Kidney (tissue), 14 donors: ENCODE results near the gene OR5AL1. TPM values are rescaled to one million over a fixed set of nuclear protein-coding genes. Genes with fewer than 3 reads are reported as not detected.
A peak's percentile ranks its signal among the peaks of the same experiment; 100 is the strongest.
"Not testable (repeated sequence)": the region's sequence is repeated elsewhere in the genome, so short reads cannot be mapped to it uniquely, and the experiment has no call there.

Experiments used
- DNase-seq, 5 donors: peaks; one replicate each; pipeline ENCODE4 v3.0.0-alpha.2; 2013 to 2020
- FAIRE-seq: peaks from 2 replicates; lab custom pipeline; 2012; peaks lifted over from hg19 to GRCh38; lab: Jason Lieb, UNC
- H3K27ac ChIP-seq, 2 donors: one replicate each; pipeline ENCODE4 v1.7.0; 2013; ENCODE audit warnings: low read depth in 2 of 2, low read length in 2 of 2, inconsistent platforms in 1 of 2
- H3K27me3 ChIP-seq: one replicate; pipeline ENCODE4 v1.7.1; 2013; ENCODE audit warnings: low read length, inconsistent platforms; ENCODE audit not compliant: control insufficient read depth, insufficient read depth
- H3K36me3 ChIP-seq, 3 donors: one replicate each; pipeline versions ENCODE4 v1.7.0 to v1.7.1; 2013; ENCODE audit warnings: low read length in 3 of 3, control low read depth in 1 of 3, inconsistent platforms in 1 of 3; ENCODE audit not compliant: insufficient read depth in 3 of 3, control insufficient read depth in 2 of 3
- H3K4me1 ChIP-seq, 3 donors: one replicate each; pipeline versions ENCODE4 v1.7.0 to v1.7.1; 2013; ENCODE audit warnings: low read length in 3 of 3, inconsistent platforms in 1 of 3, low read depth in 1 of 3; ENCODE audit not compliant: control insufficient read depth in 2 of 3, insufficient read depth in 2 of 3
- H3K4me3 ChIP-seq, 3 donors: one replicate each; pipeline versions ENCODE4 v1.7.0 to v1.8.1; 2013; ENCODE audit warnings: low read length in 3 of 3, control low read depth in 1 of 3, inconsistent platforms in 1 of 3
- H3K9ac ChIP-seq, 3 donors: one replicate each; pipeline versions ENCODE4 v1.7.0 to v1.7.1; 2013; ENCODE audit warnings: low read length in 3 of 3, control low read depth in 1 of 3, inconsistent platforms in 1 of 3
- H3K9me3 ChIP-seq, 3 donors: one replicate each; pipeline versions ENCODE4 v1.7.0 to v1.7.1; 2013; ENCODE audit warnings: low read length in 3 of 3, control low read depth in 1 of 3, inconsistent platforms in 1 of 3; ENCODE audit not compliant: control insufficient read depth in 2 of 3, insufficient read depth in 1 of 3
- CTCF ChIP-seq: IDR thresholded peaks from 3 replicates; pipeline ENCODE4 v1.5.1; 2012; ENCODE audit warnings: mild to moderate bottlenecking, moderate library complexity, borderline replicate concordance; ENCODE audit not compliant: insufficient read depth; ENCODE audit errors: extremely low read depth
- intact Hi-C: fragments of 100-400 bp; cut with DNase I; formaldehyde crosslinking; loops from one replicate; pipeline ENCODE4 v1.11.1; 2022
- polyA plus RNA-seq: library from polyadenylated mRNA; stranded (reverse); fragments of 350-450 nt; fragmentation: Illumina TruSeq; extraction: RNeasy Lipid Tissue Mini Kit (QIAGEN cat#74804); gene quantifications from one replicate; pipeline ENCODE4 v1.2.3, GENCODE V29; 2014; ENCODE audit warnings: low read depth, low replicate concordance; ENCODE audit not compliant: insufficient read depth
- total RNA-seq: library from RNA; stranded (reverse); fragmentation: NEBNext Ultra II Directional; extraction: Animal tissue kit (Norgen Biotek cat#: 25700); gene quantifications from one replicate; pipeline ENCODE4 v1.2.1, GENCODE V29; 2021
- donor health status: control.
- donor health status: control.
- donor health status: control.
- donor health status: control.
- donor health status: control.
- donor health status: DM: yes; HTN: yes; CAD: no.
- donor health status: Normal renal cell carcinoma (clear cell type).

The OR5AL1 gene
- total and polyA plus RNA-seq, 2 donors from 2014 or later = not detected

- FAIRE-seq (no peak), DNase-seq (no peak)
- Histone ChIP-seq H3K4me1 (no peaks in the 10 kb centered on the region), H3K9ac (no peak overlapping the region), H3K36me3 (no peaks in the 10 kb centered on the region), H3K9me3 (no peaks in the 10 kb centered on the region), H3K4me3 (no peak overlapping the region), H3K27me3 (no peaks in the 10 kb centered on the region), H3K27ac (no peak overlapping the region)
- no peak for TF ChIP-seq CTCF
- intact Hi-C loops = no loop called here
These were observed 18.1 kb upstream of the OR5AL1 start for GRCh38 chr11:56394381-56394780.

GRCh38 chr11:56396047-56396446 is 16.4 kb upstream of the OR5AL1 start:
- FAIRE-seq = no peak
- H3K9me3 ChIP-seq = no peaks in the 10 kb centered on the region
- H3K27ac ChIP-seq = no peak overlapping the region
- no peak overlapping the region for H3K9ac ChIP-seq
- H3K27me3 ChIP-seq = no peaks in the 10 kb centered on the region
- intact Hi-C loops = no loop called here
- TF ChIP-seq CTCF = no peak
- no peaks in the 10 kb centered on the region for H3K36me3 ChIP-seq
- no peak for DNase-seq
- no peak overlapping the region for H3K4me3 ChIP-seq
- H3K4me1 ChIP-seq = no peaks in the 10 kb centered on the region

GRCh38 chr11:56401858-56402461 is 10.5 kb upstream of the OR5AL1 start:
- H3K27me3 ChIP-seq, H3K9ac ChIP-seq, FAIRE-seq, H3K4me1 ChIP-seq, intact Hi-C loops, H3K36me3 ChIP-seq, H3K4me3 ChIP-seq, H3K27ac ChIP-seq, H3K9me3 ChIP-seq: not testable (repeated sequence)
- peak in 1 of 5 donors; percentile 68 for DNase-seq

- no peaks in the 10 kb centered on the region for H3K27me3 ChIP-seq
- FAIRE-seq (no peak), DNase-seq (no peak)
- intact Hi-C loops = no loop called here
- H3K9ac ChIP-seq = no peak overlapping the region
- H3K27ac ChIP-seq = no peak overlapping the region
- TF ChIP-seq CTCF = no peak
- H3K36me3 ChIP-seq = no peaks in the 10 kb centered on the region
- H3K9me3 ChIP-seq = no peaks in the 10 kb centered on the region
- H3K4me3 ChIP-seq = no peak overlapping the region
- no peaks in the 10 kb centered on the region for H3K4me1 ChIP-seq
These were observed 8.1 kb upstream of the OR5AL1 start for GRCh38 chr11:56404393-56404792.
